ENCODE results near the gene IFITM2. TPM values are rescaled to one million over a fixed set of nuclear protein-coding genes. Genes with fewer than 3 reads are reported as not detected.
A peak's percentile ranks its signal among the peaks of the same experiment; 100 is the strongest.

The IFITM2 gene
- total RNA-seq, 1 experiment from 2014 or later = 421 TPM

GRCh38 chr11:289398-289711 is 18.3 kb upstream of the IFITM2 start:
- Histone ChIP-seq H2BK12ac (ENCODE audit: insufficient read length, low read depth, low read length) (no peak overlapping the region), H3K27ac (ENCODE audit: insufficient read length, low read depth, low read length) (no peak overlapping the region), H2BK15ac (ENCODE audit: low read depth, low read length) (no peak overlapping the region), H3K14ac (ENCODE audit: insufficient read depth, low read length) (no peak overlapping the region), H2BK5ac (ENCODE audit: insufficient read length, low read length) (no peak overlapping the region), H3K9me3 (ENCODE audit: control insufficient read depth, low read depth, low read length) (no peaks in the 10 kb centered on the region), H3K23ac (ENCODE audit: insufficient read length, low read depth, low read length) (no peak overlapping the region), H4K20me1 (ENCODE audit: control insufficient read depth, insufficient read depth, insufficient read length) (no peaks in the 10 kb centered on the region), H3K4me1 (ENCODE audit: insufficient read depth, low read length) (no peaks in the 10 kb centered on the region), H2AK5ac (ENCODE audit: insufficient read length, low read length) (no peak overlapping the region), H2BK120ac (ENCODE audit: low read depth, low read length, poor library complexity, severe bottlenecking) (no peak overlapping the region), H3K56ac (ENCODE audit: insufficient read length, low read depth, low read length) (no peak overlapping the region), H3K27me3 (ENCODE audit: insufficient read depth, low read length) (peaks cover 7% of the 10 kb centered on the region; the same call in 1 of the 2 replicates), H4K5ac (ENCODE audit: insufficient read length, low read depth, low read length) (no peak overlapping the region), H3K4me2 (ENCODE audit: insufficient read depth, insufficient read length, low read length) (peak overlapping the region; percentile 5), H3T11ph (ENCODE audit: low read length) (no peak overlapping the region), H4K8ac (replicated peaks; ENCODE audit: insufficient read length, low read depth, low read length) (no peak overlapping the region), H4K91ac (ENCODE audit: insufficient read length, low read depth, low read length) (no peak overlapping the region), H3K4ac (ENCODE audit: low read depth, low read length) (no peak overlapping the region), H3K79me2 (ENCODE audit: insufficient read depth, low read length) (no peaks in the 10 kb centered on the region), H3K79me1 (ENCODE audit: insufficient read depth, low read depth, low read length, poor library complexity, severe bottlenecking) (no peaks in the 10 kb centered on the region), H3K18ac (ENCODE audit: insufficient read length, low read depth, low read length) (no peak overlapping the region), H3K23me2 (ENCODE audit: insufficient read length, low read depth, low read length, poor library complexity, severe bottlenecking) (peaks cover 9% of the 10 kb centered on the region), H2BK20ac (ENCODE audit: low read depth, low read length, poor library complexity, severe bottlenecking) (no peak overlapping the region), H3K9ac (ENCODE audit: extremely low read depth, insufficient read length, low read length) (no peak overlapping the region), H2AFZ (ENCODE audit: low read length) (no peak overlapping the region)
- Mint-ChIP-seq H3K36me3 (ENCODE audit: insufficient read depth in 1 of 3, low read depth in 3 of 3) (peaks cover 15 to 31% (median 21%) of the 10 kb centered on the region in 3 experiments), H3K27me3 (ENCODE audit: low read depth) (peaks cover 13% of the 10 kb centered on the region), H3K4me1 (peaks cover 25 to 34% of the 10 kb centered on the region in 2 experiments), H3K4me3 (peak overlapping the region; percentile 63 to 83), H3K27ac (peak overlapping the region in 1 of 3 experiments; percentile 87; a peak in 1 of 7 replicates), H3K9me3 (no peaks in the 10 kb centered on the region)
- DNase-seq = peak; percentile 27
- no peak for TF ChIP-seq CTCF (conservative IDR thresholded peaks at IDR 0.05)
- WGBS (ENCODE audit: extremely low coverage, insufficient read length, low lambda C conversion rate) = no CpG with 5 or more reads among the region's 14 CpGs
